ENCODE results near the gene SPOUT1. TPM values are rescaled to one million over a fixed set of nuclear protein-coding genes. Genes with fewer than 3 reads are reported as not detected.

SPOUT1 gene
- total and polyA plus RNA-seq, 11 donors, result 6.1 to 24.7 (median 15.1) TPM

- Histone ChIP-seq H3K27me3 (no peaks in the 10 kb centered on the region), H3K4me1 (no peaks in the 10 kb centered on the region), H3K36me3 (peaks cover 0 to 42% (median 37%) of the 10 kb centered on the region in 9 donors), H3K9me3 (no peaks in the 10 kb centered on the region), H3K4me3 (no peak overlapping the region), H3K27ac (no peak overlapping the region)
- TF ChIP-seq POLR2A (IDR thresholded peaks at IDR 0.05) (no peak), CTCF (IDR thresholded peaks at IDR 0.05) (no peak)
- peak in 2 of 4 donors; percentile 8 to 44 for ATAC-seq
- intact Hi-C loops (cut with DNase I), result no loop called here
- DNase-seq, result no peak
- WGBS, 4 donors, result 73 to 100% (median 74%) methylated on average over 1 to 2 of the region's 2 CpGs
Observed at GRCh38 chr9:128809831-128810230, 19.8 kb downstream of the SPOUT1 start.

- TF ChIP-seq CTCF (IDR thresholded peaks at IDR 0.05) (no peak), POLR2A (IDR thresholded peaks at IDR 0.05) (no peak)
- peak in 1 of 4 donors; percentile 16 for ATAC-seq
- Histone ChIP-seq H3K27me3 (no peaks in the 10 kb centered on the region), H3K4me3 (no peak overlapping the region), H3K4me1 (no peaks in the 10 kb centered on the region), H3K36me3 (peaks cover 0 to 49% (median 44%) of the 10 kb centered on the region in 9 donors), H3K9me3 (no peaks in the 10 kb centered on the region), H3K27ac (no peak overlapping the region)
- intact Hi-C loops (cut with DNase I), result no loop called here
- DNase-seq, result no peak
- WGBS, 4 donors, result 92 to 98% (median 95%) methylated on average over 8 to 12 of the region's 12 CpGs
Observed at GRCh38 chr9:128809036-128809599, 20.5 kb downstream of the SPOUT1 start.

- 88 to 93% (median 90%) methylated on average over 1 to 3 of the region's 3 CpGs for WGBS, 4 donors
- intact Hi-C loops (cut with DNase I), result no loop called here
- no peaks in the 10 kb centered on the region for H3K4me1 ChIP-seq
- DNase-seq (no peak), ATAC-seq (peak in 1 of 4 donors; percentile 18)
- no peaks in the 10 kb centered on the region for H3K27me3 ChIP-seq
- H3K36me3 ChIP-seq, result peaks cover 0 to 55% (median 50%) of the 10 kb centered on the region in 9 donors
- H3K4me3 ChIP-seq, result no peak overlapping the region
- no peak overlapping the region for H3K27ac ChIP-seq
- no peaks in the 10 kb centered on the region for H3K9me3 ChIP-seq
- TF ChIP-seq POLR2A (IDR thresholded peaks at IDR 0.05) (no peak), CTCF (IDR thresholded peaks at IDR 0.05) (no peak)
Observed at GRCh38 chr9:128808543-128808942, 21.1 kb downstream of the SPOUT1 start.

GRCh38 chr9:128807827-128808226 is 21.8 kb downstream of the SPOUT1 start:
- intact Hi-C loops (cut with DNase I), result no loop called here
- Histone ChIP-seq H3K27ac (no peak overlapping the region), H3K4me1 (no peaks in the 10 kb centered on the region), H3K36me3 (peaks cover 0 to 62% (median 57%) of the 10 kb centered on the region in 9 donors), H3K27me3 (no peaks in the 10 kb centered on the region), H3K9me3 (no peaks in the 10 kb centered on the region), H3K4me3 (no peak overlapping the region)
- TF ChIP-seq CTCF (IDR thresholded peaks at IDR 0.05), result no peak
- no peak for TF ChIP-seq POLR2A (IDR thresholded peaks at IDR 0.05)
- DNase-seq (no peak), ATAC-seq (no peak)
- WGBS, 4 donors, result 78 to 85% (median 80%) methylated on average over 7 to 14 of the region's 14 CpGs
